Measurements from ENCODE around the gene ST6GALNAC1.

DNA sequence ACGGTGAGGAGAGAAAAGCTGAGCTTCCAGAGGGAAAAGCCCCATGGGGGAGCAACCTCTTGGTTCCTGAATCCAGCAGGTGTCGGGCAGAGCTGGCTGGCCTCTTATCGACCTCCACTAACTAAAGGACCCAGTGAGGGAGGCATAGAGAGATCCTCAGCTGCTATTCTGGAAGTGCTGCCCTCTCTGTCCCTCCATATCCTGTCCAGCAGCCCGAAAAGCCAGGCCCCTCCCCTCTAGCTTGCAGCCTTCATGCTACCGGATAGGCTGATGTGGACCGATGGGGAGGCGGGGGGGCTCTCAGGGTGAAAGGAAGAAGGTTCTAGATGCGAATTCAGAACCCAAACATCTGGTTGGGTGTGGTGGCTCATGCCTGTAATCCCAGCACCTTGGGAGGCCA is 42.3 kb upstream of the ST6GALNAC1 start:
- TF ChIP-seq RAD21 (IDR thresholded peaks at IDR 0.05; ENCODE audit: low read length) (no peak), POLR2A (IDR thresholded peaks at IDR 0.05; ENCODE audit: low read depth, low read length) (no peak), RCOR1 (IDR thresholded peaks at IDR 0.05; ENCODE audit: insufficient replicate concordance, low read length) (no peak), BHLHE40 (IDR thresholded peaks at IDR 0.05; ENCODE audit: low read depth, low read length) (no peak), MXI1 (IDR thresholded peaks at IDR 0.05; ENCODE audit: borderline replicate concordance, low read depth, low read length) (no peak), MAFK (IDR thresholded peaks at IDR 0.05; ENCODE audit: low read depth, low read length) (no peak), CEBPB (IDR thresholded peaks at IDR 0.05; ENCODE audit: low read depth, low read length) (no peak)
- TF ChIP-seq, protein P1, sequence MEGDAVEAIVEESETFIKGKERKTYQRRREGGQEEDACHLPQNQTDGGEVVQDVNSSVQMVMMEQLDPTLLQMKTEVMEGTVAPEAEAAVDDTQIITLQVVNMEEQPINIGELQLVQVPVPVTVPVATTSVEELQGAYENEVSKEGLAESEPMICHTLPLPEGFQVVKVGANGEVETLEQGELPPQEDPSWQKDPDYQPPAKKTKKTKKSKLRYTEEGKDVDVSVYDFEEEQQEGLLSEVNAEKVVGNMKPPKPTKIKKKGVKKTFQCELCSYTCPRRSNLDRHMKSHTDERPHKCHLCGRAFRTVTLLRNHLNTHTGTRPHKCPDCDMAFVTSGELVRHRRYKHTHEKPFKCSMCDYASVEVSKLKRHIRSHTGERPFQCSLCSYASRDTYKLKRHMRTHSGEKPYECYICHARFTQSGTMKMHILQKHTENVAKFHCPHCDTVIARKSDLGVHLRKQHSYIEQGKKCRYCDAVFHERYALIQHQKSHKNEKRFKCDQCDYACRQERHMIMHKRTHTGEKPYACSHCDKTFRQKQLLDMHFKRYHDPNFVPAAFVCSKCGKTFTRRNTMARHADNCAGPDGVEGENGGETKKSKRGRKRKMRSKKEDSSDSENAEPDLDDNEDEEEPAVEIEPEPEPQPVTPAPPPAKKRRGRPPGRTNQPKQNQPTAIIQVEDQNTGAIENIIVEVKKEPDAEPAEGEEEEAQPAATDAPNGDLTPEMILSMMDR (conservative IDR thresholded peaks at IDR 0.05; ENCODE audit: low read depth, low read length) = no peak
- TF ChIP-seq, protein P2, sequence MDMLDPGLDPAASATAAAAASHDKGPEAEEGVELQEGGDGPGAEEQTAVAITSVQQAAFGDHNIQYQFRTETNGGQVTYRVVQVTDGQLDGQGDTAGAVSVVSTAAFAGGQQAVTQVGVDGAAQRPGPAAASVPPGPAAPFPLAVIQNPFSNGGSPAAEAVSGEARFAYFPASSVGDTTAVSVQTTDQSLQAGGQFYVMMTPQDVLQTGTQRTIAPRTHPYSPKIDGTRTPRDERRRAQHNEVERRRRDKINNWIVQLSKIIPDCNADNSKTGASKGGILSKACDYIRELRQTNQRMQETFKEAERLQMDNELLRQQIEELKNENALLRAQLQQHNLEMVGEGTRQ (IDR thresholded peaks at IDR 0.05; ENCODE audit: low read depth, low read length) = no peak
